GM10266 (cell line): ENCODE data around the gene INPP5A.
"Not testable (repeated sequence)": the region's sequence is repeated elsewhere in the genome, so short reads cannot be mapped to it uniquely, and the experiment has no call there.

Experiments used
- DNase-seq: peaks from one replicate; pipeline ENCODE4 v3.0.0; 2012; ENCODE audit errors: extremely low spot score
- TF ChIP-seq, protein P1 (sequence below): IDR thresholded peaks from 2 replicates; pipeline ENCODE4 v1.5.1; 2012; ENCODE audit warnings: mild to moderate bottlenecking, low read depth; ENCODE audit not compliant: control insufficient read depth, insufficient read depth; ENCODE audit errors: missing control alignments

INPP5A gene

DNA sequence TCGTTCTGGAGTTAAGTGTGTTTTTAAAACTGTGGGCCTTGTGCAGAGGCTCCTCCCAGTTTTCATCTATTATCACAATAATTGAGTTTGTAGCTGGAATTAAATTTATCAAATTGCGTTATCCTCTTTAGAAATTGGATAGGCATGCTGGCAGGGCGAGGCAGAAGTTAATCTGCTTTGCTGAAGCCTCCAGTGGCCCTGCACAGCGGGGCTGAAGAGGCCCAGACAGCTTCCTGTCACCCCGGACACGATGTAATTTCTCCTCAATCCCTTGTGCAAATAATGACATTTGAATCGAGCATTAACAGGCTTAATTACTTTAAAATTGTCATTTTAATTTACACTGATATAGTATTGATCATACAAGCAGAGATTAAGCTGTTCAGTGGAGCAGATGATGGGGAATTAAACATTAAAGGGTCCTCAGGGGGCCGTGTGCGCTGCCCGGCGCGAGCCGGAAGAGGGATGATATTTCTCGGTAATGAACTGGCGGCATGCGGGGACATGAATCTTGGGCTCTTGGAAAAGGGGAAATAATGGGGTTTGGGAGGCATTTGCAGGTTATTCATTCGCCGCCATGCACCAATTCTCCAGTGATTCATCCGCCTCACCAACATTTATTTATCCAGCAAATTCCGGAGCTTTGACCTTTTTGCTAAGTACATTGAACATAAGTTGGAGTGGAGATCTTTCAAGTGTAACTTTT is 129.9 kb downstream of the INPP5A start:
- no peak for DNase-seq
- TF ChIP-seq, protein P1, sequence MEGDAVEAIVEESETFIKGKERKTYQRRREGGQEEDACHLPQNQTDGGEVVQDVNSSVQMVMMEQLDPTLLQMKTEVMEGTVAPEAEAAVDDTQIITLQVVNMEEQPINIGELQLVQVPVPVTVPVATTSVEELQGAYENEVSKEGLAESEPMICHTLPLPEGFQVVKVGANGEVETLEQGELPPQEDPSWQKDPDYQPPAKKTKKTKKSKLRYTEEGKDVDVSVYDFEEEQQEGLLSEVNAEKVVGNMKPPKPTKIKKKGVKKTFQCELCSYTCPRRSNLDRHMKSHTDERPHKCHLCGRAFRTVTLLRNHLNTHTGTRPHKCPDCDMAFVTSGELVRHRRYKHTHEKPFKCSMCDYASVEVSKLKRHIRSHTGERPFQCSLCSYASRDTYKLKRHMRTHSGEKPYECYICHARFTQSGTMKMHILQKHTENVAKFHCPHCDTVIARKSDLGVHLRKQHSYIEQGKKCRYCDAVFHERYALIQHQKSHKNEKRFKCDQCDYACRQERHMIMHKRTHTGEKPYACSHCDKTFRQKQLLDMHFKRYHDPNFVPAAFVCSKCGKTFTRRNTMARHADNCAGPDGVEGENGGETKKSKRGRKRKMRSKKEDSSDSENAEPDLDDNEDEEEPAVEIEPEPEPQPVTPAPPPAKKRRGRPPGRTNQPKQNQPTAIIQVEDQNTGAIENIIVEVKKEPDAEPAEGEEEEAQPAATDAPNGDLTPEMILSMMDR = no peak

DNA sequence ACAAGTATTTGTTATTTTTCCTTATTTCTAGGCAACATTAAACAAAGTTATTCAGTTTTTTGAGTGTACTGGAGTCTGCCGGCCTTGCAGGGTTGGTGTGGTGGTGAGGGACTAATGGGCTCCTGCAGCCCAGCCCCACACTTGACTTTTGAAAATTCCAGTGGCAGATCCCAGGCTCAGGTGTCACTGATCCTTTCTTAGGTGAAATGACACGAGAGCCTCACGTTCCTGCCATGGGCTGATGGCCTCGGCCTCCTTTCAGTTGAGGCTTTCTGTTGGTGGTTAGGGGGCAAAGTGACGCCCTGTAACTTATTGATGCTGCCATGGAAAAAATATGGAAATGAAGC is 130.4 kb downstream of the INPP5A start:
- no peak for DNase-seq
- TF ChIP-seq, protein P1 = no peak

DNA sequence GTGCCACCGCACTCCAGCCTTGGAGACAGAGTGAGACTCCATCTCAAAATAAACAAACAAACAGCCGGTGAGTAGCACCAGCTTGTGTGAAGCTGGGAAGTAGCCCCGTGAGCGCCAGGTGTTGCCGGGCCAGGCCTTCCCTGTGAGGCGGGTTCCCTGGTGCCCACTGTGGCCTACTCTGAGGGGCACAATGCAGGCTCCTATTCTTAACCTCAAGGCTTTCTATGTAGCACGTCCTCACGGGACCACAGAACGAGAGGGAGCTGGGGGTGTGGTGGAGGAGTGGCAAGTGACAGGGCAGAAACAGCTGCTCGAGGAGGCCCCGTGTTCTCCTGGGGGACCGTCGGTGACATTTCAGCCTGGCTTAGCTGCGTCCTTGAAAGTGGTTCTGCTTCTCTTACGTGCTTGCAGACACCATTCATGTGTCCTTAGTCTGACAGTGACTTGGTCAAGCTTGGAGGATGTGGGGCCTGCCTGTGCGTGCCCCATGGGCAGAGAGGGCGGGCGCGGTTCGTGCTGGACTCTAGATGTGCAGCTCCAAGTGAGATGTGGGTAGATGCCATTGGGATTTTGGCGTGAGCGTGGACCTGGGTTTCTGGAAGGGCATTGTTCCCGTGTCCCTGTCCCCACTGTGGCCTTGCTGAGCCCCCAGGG is 131.7 kb downstream of the INPP5A start:
- no peak for DNase-seq
- TF ChIP-seq, protein P1 = no peak

DNA sequence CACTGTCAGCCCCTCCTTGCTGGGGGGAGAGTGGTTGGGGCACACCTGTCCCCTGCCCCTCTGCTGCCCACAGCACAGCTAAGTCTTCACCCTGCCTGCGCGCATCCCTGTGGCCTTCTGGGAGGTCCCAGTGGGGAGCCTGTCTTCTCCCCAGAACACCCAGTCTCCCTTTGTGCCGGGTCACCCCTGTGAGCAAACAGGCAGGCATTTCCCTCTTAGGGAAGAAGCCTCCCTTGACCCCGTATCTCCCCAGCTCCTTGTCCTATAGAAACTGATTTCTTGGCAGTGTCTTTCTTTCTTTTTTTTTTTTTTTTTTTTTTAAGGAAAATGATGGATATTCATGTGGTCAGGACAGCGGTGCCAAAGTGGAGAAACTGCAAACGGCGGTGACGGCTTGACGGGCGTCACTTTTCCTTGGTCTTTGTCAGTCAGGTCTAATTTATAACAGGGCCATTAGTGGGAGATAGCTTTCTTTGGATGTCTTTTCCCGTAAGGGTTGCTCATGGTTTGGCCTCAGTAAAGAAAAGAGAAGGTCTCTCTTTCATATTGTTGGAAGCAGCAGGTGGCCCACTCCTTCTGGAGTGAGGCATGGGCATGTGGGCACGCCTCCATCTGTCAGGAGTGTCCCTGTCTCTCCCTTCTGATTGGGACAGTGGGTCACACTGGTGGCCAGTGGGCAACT is 133.1 kb downstream of the INPP5A start:
- TF ChIP-seq, protein P1 = no peak
- DNase-seq = no peak

DNA sequence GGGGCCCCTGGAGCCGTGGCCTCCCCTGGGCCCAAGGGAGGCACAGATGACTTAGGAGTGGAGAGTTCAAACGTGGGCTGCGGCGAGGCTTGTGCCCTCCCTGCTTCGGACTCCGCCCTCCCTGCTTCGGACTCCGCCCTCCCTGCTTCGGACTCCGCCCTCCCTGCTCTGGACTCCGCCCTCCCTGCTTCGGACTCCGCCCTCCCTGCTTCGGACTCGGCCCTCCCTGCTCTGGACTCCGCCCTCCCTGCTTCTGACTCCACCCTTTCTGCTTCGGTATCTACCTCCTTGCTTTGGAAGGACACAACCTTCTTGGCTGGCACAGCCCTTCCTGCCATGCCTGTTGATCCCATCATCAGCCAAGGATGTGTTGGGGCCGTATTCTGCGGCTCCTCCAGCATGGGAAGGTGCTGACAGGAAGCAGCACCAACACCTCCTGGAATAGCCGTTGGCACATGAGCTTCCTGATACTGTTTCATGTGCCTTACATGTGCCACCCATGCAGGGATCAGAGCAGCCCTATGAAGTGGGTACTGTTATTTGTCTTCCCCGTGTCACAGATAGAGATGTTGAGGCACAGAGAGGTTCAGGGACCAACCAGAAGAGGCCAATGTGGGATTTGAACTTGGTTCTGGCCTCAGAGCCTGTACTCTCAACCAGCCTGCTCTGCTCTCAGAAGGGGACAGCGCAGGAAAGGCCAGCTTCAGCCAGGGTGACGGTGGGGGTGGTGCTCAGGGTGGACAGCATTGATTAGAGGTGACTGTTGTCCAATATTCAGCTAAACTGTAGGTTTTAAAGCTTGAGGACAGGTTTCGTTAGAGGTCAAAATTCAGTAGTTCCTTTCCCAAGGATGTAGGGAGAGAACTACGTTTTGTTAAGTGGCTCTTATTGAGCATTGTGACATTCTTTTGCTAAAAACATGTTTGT is 133.9 kb downstream of the INPP5A start:
- no peak for DNase-seq
- TF ChIP-seq, protein P1 = no peak

DNA sequence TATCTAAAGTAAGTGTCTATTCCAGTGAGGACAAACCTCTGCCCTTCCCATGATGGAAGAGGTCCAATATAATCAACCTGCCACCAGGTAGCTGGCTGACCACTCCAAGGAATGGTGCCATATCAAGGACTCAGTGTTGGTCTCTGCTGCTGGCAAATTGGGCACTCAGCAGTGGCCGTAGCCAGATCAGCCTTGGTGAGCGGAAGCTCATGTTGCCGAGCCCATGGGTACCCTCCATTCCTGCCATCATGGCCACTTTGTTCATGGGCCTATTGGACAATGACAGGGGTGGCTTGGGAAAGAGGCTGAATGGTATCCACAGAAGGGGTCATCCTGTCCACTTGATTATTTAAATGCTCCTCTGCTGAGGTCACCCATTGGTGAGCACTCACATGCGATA is 136.2 kb downstream of the INPP5A start:
- DNase-seq = not testable (repeated sequence)

DNA sequence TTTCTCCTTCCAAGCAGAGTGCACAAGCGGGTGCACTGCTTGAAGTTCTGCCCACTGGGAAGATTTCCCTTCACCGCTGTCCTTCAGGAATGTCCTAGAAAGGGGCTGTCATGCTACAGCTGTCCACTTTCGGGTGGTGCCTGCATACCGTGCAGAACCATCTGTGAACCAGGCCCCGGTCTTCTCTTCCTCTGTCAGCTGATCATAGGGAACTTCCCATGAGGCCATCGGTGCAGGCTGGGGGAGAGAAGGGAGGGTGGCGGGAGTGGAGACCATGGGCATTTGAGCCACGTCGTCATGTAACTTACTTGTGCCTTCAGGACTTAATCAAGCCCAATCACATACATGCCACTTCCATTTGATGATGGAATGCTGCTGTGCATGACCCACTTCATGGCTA is 136.7 kb downstream of the INPP5A start:
- DNase-seq = no peak
- TF ChIP-seq, protein P1 = no peak
